GM19463 (cell line): ENCODE data around the gene KNSTRN.

Source experiments
- ATAC-seq: cut with Tn5 transposase; IDR thresholded peaks from one replicate; pipeline ENCODE4 v1.9.1; 2021; ENCODE audit warnings: mild to moderate bottlenecking, moderate library complexity; ENCODE audit not compliant: unreplicated experiment

KNSTRN gene

DNA sequence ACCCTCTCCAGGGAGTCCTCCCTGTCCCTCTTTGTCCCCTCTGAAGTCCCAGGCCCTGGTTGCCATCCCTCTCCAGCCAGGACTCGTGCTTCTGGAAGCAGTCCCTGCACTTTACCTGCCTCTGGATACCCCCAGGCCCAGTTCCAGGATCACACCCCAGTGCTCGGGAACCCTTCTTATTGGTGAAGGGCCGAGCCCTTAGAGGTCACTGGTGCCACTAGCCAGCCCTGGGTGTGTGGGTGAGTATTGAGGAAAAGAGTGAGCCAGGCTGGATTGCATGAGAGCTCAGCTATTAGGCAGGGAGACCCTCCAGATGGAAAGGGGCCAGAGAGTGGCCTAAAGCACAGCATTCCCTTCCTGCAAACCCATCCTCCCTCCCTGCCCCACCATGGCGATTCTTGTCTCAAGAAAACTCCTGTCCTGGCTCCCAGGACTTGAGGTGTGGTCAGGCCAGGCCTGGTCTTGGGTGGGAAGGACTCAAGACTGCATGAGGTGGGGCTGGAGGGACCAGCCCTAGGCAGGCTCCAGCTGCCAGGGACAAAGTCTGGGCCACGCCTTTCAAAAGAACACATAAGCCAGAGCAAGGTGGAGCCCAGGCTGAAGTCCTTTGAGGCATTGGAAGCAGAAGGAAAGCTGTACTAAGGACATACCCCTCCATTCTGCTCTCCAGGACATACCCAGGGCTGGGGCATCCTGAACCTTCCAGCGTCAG, 36.5 kb upstream of the KNSTRN start:
- ATAC-seq: no peak

DNA sequence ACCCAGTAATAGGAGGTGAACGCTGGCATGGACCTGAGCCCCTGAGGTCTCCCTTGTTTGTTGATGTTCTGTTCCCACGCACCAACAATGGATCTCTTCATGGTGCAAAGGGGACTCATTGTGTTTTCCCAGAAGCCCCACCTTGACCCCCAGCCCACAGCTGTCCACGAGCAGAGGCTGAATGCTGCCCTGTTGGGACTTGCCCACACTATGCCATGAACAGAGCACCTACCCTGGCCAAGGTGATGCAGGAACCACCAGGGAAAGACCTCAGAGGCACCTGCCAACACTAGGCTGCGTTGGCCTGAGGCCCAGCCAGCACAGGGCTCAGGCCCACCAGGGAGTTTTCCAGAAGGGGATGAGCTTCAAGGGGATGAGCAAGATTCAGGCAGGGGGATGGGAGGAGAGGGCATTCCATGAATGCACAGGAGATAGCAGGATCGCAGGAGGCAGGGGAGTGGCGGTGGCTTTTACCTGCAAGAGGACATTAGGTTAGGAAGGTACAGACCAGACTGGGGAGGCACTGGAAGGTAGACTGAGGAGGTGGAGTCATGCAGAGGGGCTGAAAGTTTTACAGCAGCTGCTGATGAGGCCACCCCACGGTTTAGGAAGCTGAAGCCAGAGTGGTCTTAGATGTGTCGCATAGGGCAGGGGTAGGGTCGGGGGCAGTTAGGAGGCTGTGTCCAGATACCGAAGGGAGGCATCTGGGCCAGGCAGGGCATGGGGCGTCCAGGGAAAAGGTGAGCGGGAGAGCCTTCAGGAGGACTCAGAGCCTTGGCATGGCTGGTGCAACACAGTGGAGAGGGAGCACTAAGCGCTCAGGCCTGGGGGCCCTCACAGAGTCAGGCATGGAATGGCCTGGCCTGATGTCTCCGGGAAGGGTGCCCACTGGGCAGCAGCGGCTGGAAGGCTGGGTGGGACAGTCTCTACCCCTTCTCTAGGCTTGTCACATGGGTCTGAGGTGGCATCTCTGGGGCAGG, 35.7 kb upstream of the KNSTRN start:
- no peak for ATAC-seq

DNA sequence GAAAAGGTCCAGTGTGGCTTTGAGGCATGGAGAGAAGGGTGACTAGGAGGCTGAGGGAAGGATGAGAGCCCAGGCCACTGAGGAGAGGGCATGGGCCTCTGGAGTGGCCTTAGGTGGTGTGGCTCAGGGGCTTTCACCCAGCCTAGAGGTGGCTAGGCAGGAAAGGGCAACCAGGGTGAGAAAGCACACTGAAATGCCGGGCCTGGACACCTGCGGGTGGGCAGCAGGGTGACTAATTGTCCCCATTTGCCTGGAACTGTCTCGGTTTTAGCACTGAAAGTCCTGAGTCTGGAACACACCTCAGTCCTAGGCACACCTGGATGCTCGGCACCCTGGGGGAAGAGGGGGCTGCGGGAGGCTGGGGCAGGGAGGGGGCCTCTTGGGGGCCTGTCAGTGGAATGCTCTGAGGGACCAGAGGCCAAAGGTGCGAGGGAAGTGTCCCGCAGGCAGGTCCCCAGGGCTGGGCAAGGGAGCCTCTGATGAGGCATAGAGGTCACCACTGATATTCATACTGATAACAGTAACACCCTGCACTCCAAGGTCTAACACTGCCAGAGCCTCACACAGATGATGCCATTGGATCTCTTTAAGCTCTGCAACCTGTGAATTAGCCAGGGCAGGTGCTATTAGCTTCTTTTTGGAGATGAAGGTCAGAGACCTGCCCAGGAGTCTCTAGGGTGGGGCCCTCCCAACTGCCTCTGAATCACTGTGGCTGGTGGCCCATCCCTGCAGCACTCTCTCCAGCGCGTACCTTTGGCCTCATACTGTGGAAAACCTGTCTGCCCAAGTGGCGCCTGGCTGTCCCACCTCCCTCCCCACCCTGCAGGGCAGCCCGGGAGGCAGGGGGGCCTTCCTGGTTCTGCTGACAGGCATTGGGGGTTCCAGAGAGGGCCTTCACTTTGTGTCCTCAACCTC, 34.7 kb upstream of the KNSTRN start:
- no peak for ATAC-seq

DNA sequence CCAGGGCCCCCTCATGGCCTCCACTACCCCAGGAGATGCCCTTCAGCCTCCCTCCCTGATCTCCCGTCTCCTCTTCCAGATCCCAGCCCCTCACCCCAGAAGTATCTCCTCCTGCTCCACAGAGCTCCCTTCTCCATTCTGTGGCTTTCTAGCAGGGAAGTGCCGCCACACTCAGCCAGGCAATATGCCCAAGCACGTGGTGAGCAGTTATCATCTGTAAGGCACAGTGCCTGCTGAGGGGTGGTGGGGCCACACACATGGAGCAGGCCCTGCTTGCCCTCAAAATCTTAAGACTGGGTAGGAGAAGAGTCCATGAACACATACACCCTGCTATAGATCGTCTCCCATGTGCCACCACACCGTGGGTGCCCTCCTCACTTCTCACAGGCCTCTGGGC, 34.0 kb upstream of the KNSTRN start:
- ATAC-seq: no peak

DNA sequence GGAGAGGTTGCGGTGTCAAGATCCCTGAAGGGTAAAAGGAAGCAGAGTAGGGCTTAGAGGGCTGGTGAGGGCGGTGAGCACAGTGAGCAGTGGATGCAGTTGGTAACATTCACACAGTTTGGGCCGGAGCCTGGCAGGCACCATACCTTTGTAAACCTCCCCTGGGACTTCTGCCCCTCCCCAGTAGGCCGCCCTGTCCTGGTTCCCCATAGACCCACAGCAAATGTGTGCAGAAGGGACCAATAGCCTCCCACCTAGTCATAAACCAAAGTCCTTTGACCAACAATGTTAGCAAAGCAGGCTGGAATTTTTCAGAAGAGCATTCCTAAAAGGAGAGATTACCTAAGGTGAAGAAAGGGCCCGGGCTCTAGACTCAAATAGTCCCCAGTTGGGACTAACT, 33.4 kb upstream of the KNSTRN start:
- ATAC-seq: no peak

DNA sequence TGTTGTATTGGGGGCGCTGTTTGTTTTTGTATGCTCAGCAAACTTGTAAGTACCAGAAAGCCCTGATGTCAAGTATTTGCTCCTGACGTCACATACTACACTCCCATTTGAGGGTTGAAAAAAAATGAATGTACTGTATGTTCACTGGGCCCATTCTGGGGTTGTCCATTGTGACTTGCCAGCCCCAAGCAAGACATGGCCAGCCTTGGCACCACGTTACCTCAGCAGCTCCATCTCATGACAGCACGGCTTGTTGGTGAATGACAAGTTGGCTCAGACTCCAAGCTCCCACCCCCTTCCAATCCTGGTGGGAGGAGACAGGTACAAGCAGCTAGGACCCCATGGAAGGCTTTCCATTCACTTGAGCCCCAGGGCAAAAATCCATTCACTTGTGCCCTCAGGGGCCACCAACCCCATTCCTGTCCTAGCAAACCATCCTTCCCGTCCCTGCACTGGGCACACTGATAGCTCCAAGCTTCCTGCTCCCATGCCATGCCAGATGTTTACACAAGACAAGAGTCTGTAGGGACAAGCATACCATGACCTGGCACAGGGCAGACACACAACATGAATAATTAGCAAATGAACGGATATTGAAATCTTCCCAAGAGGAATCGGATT, 30.1 kb upstream of the KNSTRN start:
- ATAC-seq: no peak

DNA sequence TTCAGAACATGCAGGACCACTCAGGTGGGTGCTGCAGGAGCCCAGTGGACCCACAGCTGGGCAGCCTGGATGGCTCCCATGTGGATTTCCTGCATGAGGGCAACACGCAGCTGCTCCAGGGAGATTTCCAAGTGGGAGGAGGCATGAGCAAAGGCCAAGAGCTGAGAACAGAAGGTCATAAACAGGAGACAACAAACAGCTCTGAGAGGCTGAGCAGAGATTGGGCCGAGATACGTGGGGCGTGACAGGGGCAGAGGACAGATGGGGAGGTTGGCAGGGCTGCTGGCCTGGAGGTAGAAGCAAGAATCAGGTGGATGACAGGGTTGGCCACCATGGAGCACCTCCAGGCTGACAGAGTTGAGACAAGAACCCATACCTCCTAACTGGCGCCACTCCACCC, 28.8 kb upstream of the KNSTRN start:
- ATAC-seq: no peak

DNA sequence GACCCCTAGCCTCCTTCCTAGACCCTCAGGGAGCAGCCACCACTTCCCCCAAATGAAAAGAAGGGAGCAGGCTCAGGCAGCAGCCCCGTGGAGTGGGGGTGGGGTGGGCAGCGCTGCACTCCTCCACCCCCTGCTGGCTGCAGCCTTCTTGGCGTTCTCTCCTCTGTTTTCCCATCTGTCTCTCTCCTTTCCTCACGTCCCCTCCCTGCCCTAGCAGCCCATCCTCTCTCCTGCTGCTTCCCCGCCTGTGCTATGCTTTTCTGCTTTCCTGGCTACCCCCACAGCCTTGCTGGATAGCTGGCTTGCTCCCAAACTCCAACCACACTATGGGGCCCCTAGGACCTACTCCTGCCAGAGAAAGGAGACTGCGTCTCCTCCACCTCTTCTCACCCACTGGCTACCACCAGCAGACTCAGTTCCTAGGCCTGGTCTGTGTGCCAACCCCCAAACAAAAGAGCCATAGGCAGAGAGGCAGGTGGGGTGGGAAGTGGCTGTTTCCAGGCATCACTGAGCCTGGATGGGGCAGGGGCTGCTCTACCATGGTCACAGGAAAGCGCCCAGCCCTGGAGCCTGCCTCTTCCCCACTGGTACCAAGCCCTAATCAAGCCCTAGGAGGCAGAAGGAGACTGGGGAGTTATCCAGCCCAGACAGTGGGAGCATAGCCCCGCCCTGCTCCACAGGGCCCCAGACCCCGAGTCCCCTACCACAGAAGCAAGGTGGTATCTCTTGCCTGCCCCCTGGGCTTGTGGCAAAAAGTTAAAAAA, 27.9 kb upstream of the KNSTRN start:
- no peak for ATAC-seq

DNA sequence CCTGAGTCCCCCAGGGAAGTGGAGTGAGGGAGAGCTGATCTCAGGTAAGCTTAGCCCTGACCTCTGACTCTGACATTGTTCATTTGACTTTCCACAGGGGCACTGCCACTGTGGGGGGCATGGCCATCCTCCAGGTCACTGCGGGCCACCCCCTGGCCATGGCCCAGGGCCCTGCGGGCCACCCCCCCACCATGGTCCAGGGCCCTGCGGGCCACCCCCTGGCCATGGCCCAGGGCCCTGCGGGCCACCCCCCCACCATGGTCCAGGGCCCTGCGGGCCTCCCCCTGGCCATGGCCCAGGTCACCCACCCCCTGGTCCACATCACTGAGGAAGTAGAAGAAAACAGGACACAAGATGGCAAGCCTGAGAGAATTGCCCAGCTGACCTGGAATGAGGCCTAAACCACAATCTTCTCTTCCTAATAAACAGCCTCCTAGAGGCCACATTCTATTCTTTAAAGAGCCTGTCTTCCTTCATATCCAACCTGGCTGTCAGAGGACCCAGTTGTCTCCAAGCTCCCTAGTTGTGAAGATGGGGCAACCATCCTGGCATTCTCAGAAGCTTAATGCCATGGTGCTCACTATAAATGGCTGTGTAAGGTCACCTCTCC, 26.4 kb upstream of the KNSTRN start:
- no peak for ATAC-seq

DNA sequence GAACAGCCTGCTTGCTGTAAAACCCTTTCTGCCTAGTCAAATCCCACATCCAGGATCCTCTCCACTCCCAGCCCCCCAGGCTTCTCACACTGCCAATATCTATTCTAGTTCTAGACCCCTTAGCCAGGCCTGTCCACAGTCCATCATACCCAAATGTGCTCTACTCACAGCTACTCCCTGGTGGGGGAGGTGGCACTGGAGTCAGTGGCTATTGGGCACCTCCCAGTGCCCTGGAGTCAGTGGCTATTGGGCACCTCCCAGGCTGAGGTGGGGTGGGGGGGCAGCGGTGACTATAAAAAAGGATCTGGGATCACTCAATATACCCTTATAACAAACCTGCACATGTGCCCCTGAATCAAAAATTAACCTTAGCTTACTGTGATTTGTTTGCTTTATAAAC, 25.3 kb upstream of the KNSTRN start:
- ATAC-seq: no peak

DNA sequence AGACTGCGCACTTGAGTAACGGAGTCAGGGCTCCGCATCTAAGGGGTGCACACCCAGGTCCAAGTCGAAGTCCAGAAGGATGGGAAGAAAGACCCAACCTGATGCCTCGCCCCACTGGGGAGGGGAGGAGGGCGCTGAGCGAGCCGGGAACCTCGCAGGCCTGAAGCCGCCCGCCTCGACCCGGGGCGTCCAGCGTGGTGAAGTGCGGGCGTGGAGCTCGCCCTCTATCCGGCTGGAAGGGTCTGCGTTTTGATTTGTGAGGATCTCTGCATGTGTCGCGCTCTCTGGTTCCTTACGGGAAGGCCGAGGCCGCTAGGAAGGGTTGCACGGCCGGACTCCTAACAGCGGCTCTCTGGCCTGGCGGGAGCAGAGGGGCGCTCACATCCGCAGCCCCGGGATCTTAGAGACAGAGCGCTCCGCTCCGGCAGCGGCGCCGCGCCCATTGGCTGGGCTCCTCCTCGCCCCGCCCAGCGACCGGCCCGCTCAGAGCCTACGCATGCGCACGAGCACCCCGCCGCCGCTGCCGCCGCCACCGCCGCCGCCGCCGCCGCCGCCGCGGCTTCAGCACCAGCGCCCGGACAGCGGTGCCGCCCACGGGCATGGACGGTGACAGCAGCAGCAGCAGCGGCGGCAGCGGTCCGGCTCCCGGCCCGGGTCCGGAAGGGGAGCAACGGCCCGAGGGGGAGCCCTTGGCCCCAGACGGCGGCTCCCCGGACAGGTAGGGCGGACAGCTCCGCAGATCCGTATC, 24.6 kb upstream of the KNSTRN start, which contains the start of gene DISP2:
Gene DISP2, plus strand, starts transcription at position 497 of the 748 bp plus-strand sequence. Its CDS starts 103 bp downstream, at position 600.
- peak; percentile 83 for ATAC-seq

DNA sequence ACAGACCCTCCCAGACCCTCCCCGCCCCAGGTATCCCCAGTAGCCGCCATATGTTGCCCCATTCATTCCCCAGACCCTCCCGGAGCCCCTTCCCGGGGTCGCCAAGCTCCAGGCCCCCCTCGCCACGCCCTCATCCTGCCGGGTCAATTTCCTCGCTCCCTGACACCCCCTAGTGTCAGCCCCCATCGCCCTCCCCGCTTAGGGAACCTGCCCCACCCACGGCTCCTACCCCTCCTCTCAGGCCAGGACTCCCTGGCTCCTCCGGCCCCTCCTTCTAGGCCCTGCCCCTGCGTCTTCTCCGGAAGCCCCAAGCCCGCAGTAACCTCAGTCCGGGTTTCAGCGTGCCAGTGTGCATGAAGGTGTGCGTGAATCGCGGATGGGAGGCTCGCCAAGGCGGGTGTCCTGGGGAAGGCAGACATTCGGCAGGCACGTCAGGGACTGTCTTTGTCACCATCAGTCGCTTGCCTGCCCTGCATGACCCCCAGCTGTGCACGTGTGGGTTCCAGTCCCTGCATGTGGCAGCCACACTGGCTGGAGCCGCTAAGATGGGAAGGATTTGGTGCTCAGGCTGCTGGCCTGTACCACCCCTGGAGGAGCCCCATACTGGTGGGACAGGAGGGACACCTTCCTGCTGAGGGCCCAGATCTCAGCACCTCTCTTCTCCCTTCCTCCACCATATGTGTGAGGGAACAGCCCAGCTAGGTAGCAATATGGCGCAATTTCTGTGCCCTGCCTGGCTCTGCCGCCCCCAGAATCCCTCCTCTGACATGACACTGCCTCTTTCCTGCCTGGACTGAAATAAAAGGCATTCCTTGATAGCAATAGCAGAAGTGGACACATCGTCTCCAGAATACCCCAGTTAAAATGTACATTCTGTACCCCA, 23.8 kb upstream of the KNSTRN start:
- ATAC-seq: peak; percentile 28

DNA sequence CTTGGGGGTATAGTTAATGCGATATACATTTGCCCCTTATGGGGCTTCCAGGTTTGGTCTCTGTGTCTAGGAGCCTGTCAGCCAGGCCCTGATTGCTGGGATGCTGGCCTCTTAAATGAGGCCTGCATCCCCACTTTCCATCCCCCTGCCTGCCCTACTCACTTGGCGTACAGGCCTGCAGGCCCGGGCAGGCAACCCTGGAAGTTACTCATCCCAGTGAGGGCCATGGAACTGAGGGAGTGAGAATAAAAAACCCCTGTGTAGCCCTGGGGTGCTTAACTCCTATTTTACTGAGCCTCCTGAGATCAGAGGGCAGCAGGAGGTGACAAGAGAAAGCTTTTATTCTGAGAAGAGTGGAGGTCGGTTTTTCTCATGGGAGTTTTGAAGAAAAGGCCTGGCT, 22.5 kb upstream of the KNSTRN start:
- ATAC-seq: no peak

DNA sequence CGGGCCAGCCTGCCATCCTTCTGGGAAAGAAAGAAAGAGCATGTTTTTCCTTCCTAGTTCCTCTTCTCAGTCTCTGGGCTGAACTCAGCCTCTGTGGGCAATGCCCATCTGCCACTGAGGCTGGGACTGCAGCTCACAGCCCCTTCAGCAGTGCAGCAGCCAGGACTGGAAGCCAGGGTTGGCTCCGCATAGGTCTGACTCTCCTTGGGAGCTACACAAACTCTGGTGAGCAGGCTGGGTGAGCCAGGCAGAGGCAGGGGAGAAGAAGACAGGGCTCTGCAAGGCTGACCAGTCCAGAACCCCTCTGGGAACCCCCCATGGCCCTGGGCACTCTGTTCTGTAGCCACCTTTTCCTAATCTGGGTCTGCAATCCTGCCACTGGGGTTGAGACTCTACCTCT, 20.9 kb upstream of the KNSTRN start:
- ATAC-seq: no peak

DNA sequence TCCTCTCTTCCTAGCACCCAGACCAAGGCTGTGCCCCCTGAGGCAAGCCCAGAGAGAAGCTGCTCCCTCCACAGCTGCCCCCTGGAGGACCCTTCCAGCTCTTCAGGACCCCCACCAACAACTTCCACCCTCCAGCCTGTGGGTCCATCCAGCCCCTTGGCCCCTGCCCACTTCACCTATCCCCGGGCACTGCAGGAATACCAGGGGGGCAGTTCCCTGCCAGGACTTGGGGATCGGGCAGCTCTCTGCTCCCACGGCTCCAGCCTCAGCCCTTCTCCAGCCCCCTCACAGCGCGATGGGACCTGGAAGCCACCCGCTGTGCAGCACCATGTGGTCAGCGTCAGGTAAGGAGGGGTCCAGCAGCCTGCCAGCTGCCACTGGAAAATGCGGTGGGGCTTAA, 18.9 kb upstream of the KNSTRN start:
- ATAC-seq: no peak

DNA sequence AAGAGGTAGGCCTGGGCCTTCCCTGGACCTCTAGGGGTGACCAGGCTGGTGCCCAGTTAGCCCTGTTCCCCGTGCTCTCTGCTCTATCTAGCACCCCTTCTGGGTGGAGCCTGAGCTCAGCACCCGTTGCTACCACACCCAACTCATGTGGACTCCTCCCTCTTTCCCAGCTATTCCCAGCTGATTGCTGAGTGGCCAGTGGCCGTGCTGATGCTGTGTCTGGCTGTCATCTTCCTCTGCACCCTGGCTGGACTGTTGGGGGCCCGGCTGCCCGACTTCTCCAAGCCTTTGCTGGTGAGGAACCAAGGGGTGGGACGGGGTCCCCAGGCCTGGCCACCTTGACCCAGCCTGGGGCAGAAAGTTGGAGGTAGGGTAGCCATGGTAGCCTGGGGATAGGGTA, 18.3 kb upstream of the KNSTRN start:
- no peak for ATAC-seq

DNA sequence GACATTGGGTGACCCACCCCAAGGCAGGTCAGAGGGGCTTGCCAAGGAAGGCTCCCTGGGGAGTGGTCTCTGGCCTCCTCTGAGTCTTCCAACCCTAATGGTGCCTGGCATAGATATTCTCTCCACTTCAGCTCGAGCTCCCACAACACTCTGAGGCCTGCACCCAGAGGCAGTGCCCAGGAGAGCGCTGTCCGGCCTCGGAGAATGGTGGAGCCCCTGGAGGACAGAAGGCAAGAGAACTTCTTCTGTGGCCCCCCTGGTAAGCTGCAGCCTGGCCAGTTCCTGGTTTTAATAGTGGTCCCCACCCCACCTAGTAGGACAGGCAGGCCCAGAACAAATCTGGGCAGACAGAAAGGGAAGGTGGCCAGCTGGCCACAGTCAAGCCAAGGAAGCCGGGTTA, 17.5 kb upstream of the KNSTRN start:
- no peak for ATAC-seq
